PC-9 (cell line): ENCODE results near the gene COG4.

Experiments
- EZH2 ChIP-seq: fragments of 200-600 bp; sonication (generic); IDR thresholded peaks from 2 replicates; pipeline ENCODE4 v1.8.0; 2017; ENCODE audit warnings: antibody characterized with exemption, low read depth
- TF ChIP-seq, protein P1 (sequence below): fragments of 200-600 bp; sonication (generic); conservative IDR thresholded peaks from 2 replicates; pipeline ENCODE4 v1.6.1; 2017; ENCODE audit warnings: mixed run types, antibody characterized with exemption, mild to moderate bottlenecking, moderate library complexity

DNA sequence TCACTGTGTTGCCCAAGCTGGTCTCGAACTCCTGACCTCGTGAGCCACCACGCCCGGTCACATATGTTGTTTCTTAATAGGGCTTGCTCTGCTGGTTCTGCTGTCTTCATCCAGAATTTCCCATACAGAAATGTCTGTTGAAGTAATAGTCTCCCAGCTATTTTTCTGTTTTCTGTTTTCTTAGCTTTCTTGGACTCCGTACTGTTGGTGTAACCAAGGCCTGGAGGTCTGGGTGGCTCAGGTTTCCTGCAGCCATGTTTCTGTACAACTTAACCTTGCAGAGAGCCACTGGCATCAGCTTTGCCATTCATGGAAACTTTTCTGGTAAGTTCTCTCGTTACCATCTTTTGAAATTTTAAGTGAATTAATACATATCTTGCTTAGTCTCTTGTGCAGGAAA lies 3.0 kb upstream of the COG4 start:
- TF ChIP-seq, protein P1, sequence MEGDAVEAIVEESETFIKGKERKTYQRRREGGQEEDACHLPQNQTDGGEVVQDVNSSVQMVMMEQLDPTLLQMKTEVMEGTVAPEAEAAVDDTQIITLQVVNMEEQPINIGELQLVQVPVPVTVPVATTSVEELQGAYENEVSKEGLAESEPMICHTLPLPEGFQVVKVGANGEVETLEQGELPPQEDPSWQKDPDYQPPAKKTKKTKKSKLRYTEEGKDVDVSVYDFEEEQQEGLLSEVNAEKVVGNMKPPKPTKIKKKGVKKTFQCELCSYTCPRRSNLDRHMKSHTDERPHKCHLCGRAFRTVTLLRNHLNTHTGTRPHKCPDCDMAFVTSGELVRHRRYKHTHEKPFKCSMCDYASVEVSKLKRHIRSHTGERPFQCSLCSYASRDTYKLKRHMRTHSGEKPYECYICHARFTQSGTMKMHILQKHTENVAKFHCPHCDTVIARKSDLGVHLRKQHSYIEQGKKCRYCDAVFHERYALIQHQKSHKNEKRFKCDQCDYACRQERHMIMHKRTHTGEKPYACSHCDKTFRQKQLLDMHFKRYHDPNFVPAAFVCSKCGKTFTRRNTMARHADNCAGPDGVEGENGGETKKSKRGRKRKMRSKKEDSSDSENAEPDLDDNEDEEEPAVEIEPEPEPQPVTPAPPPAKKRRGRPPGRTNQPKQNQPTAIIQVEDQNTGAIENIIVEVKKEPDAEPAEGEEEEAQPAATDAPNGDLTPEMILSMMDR, result no peak
- TF ChIP-seq EZH2, result no peak
